Hepatocyte (in vitro differentiated cells): Measurements from ENCODE around the gene RS1. TPM values are rescaled to one million over a fixed set of nuclear protein-coding genes. Genes with fewer than 3 reads are reported as not detected.

Experiments
- DNase-seq: peaks from one replicate; pipeline ENCODE4 v3.0.0-alpha.2; 2016; ENCODE audit warnings: low spot score
- H2AFZ ChIP-seq: fragments of 200-600 bp; sonication (generic); 2 replicates; pipeline ENCODE4 v1.6.0; 2016; ENCODE audit warnings: antibody characterized with exemption, mild to moderate bottlenecking
- H3K27ac ChIP-seq: fragments of 200-600 bp; sonication (generic); 2 replicates; pipeline ENCODE4 v1.5.1; 2016; ENCODE audit warnings: mild to moderate bottlenecking
- H3K27me3 ChIP-seq: fragments of 200-600 bp; sonication (generic); 2 replicates; pipeline ENCODE4 v1.6.1; 2016
- H3K36me3 ChIP-seq: fragments of 200-600 bp; sonication (generic); replicated peaks from 2 replicates; pipeline ENCODE4 v1.5.1; 2016; ENCODE audit warnings: low read depth; ENCODE audit not compliant: insufficient read depth
- H3K4me1 ChIP-seq: fragments of 200-600 bp; sonication (generic); 2 replicates; pipeline ENCODE4 v1.5.1; 2016; ENCODE audit warnings: mild to moderate bottlenecking, moderate library complexity; ENCODE audit not compliant: insufficient read depth
- H3K4me2 ChIP-seq: fragments of 200-600 bp; sonication (generic); 2 replicates; pipeline ENCODE4 v1.6.0; 2016
- H3K4me3 ChIP-seq: fragments of 200-600 bp; sonication (generic); 2 replicates; pipeline ENCODE4 v1.5.1; 2016; ENCODE audit warnings: mild to moderate bottlenecking
- H3K79me2 ChIP-seq: fragments of 200-600 bp; sonication (generic); 2 replicates; pipeline ENCODE4 v1.6.0; 2017; ENCODE audit warnings: mild to moderate bottlenecking
- H3K9me2 ChIP-seq: fragments of 200-600 bp; sonication (generic); replicated peaks from 2 replicates; pipeline ENCODE4 v1.6.0; 2017; ENCODE audit warnings: mild to moderate bottlenecking; ENCODE audit not compliant: insufficient read depth
- H3K9me3 ChIP-seq: fragments of 200-600 bp; sonication (generic); 2 replicates; pipeline ENCODE4 v1.5.1; 2016; ENCODE audit warnings: low read depth, mild to moderate bottlenecking
- H4K20me1 ChIP-seq: fragments of 200-600 bp; sonication (generic); 2 replicates; pipeline ENCODE4 v1.6.0; 2016; ENCODE audit warnings: mild to moderate bottlenecking; ENCODE audit not compliant: insufficient read depth, poor library complexity, severe bottlenecking
- CTCF ChIP-seq: fragments of 200-600 bp; sonication (generic); IDR thresholded peaks from 2 replicates; pipeline ENCODE4 v1.5.1; 2016; ENCODE audit warnings: antibody characterized with exemption, mild to moderate bottlenecking; ENCODE audit not compliant: poor library complexity
- EZH2 ChIP-seq: fragments of 200-600 bp; sonication (generic); IDR thresholded peaks from 2 replicates; pipeline ENCODE4 v1.6.1; 2016; ENCODE audit warnings: antibody characterized with exemption, mild to moderate bottlenecking, borderline replicate concordance
- EZH2phosphoT487 ChIP-seq: fragments of 200-600 bp; sonication (generic); IDR thresholded peaks from one replicate; pipeline ENCODE4 v1.6.1; 2018; ENCODE audit warnings: antibody characterized with exemption, mild to moderate bottlenecking, low read depth, moderate library complexity; ENCODE audit not compliant: unreplicated experiment, severe bottlenecking
- WGBS: methylation state at CpG from one replicate; pipeline ENCODE4 v1.1.6; 2016; ENCODE audit warnings: low lambda C conversion rate; ENCODE audit errors: missing lambda C conversion rate; 5-methylcytosine and 5-hydroxymethylcytosine counted together
- polyA plus RNA-seq: library from polyadenylated mRNA; unstranded; fragments of >200 nt; fragmentation: Nextera tagmentation; extraction: Ambion mirVana; gene quantifications from 2 replicates; pipeline ENCODE4 v1.2.1, GENCODE V29; 2016
- total RNA-seq: library from RNA; depleted of rRNA; stranded (reverse); fragments of >200 nt; gene quantifications from 2 replicates; pipeline ENCODE4 v1.2.3, GENCODE V29; 2014

The RS1 gene
- total and polyA plus RNA-seq, 2 experiments from 2014 or later, result 0.43 TPM; not detected in 1

DNA sequence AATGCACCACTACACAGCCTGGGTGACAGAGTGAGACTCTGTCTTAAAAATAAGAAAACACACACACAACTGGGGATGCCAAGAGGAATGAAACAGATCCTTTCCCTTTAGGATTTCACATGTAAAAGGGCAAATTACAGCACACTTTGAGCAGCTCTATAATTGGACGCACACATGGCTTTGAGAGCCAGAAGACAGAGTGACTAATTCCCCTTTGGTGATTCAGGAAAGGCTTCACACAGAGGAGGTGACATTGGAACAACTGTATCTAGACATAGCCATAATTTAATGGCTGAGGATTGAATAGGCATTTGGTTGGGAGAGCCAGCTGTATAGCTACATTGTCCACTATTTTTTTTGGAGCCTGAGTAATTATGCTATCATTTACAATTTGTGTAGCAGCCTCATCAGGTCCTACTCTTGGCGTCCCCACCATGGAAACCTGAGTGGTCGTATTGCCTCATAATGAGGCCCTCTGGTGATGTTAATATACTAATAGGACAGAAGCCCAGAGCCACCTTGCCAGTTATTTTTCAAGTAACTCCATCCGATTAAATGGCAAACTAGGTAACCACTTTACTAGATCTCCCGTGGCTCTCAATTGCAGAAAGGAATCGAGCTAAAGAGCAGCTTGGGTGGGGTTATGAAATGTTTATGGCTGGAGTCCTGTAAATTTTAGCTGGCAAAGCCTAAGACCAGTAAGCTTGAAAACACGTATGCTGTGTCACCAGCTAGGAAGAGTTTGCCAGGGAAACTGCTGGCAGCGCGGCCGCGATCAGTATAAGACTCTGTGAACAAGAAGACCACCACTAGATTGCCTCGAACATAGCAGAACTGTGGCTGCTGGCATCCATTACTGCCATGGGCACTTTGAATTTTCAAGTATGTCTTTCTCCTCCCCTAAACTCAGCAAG is 27.1 kb upstream of the RS1 start:
- H4K20me1 ChIP-seq, result no peaks in the 10 kb centered on the region
- DNase-seq, result no peak
- no peaks in the 10 kb centered on the region for H3K27me3 ChIP-seq
- H3K4me1 ChIP-seq, result no peaks in the 10 kb centered on the region
- H3K79me2 ChIP-seq, result no peaks in the 10 kb centered on the region
- no peaks in the 10 kb centered on the region for H3K9me3 ChIP-seq
- no peaks in the 10 kb centered on the region for H3K36me3 ChIP-seq
- 74% methylated on average over 12 of the region's 12 CpGs for WGBS
- TF ChIP-seq CTCF (no peak), EZH2phosphoT487 (no peak), EZH2 (no peak)
- no peak overlapping the region for H2AFZ ChIP-seq
- H3K27ac ChIP-seq, result no peak overlapping the region
- H3K4me2 ChIP-seq, result no peak overlapping the region
- H3K9me2 ChIP-seq, result no peaks in the 10 kb centered on the region
- H3K4me3 ChIP-seq, result no peak overlapping the region

GRCh38 chrX:18696653-18697052 is 24.7 kb upstream of the RS1 start:
- Histone ChIP-seq H3K27me3 (no peaks in the 10 kb centered on the region), H3K4me1 (no peaks in the 10 kb centered on the region), H3K27ac (no peak overlapping the region), H2AFZ (no peak overlapping the region), H3K36me3 (no peaks in the 10 kb centered on the region), H3K9me3 (no peaks in the 10 kb centered on the region), H4K20me1 (no peaks in the 10 kb centered on the region), H3K79me2 (no peaks in the 10 kb centered on the region), H3K4me2 (no peak overlapping the region), H3K4me3 (no peak overlapping the region), H3K9me2 (no peaks in the 10 kb centered on the region)
- WGBS, result 80% methylated on average over 3 of the region's 3 CpGs
- TF ChIP-seq EZH2phosphoT487 (no peak), EZH2 (no peak), CTCF (no peak)
- DNase-seq, result no peak

DNA sequence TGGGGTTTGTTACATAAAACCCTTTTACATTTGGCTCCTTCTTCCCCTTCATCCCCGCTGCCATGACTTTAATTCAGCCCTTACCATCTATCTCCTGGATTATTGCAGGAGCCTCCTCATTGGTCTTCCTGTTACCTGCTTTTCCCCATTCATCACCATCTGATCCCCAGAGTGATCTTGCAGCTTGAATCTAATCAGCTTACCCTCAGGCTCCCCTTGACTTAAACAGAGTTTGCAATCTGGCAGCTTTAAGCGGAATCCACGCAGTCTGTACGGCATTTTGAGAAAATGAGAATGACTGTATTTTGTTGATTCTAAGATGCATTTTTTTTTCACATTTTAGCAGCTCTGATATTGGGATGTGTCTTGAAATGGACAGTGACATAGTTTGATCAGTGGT is 20.6 kb upstream of the RS1 start:
- TF ChIP-seq CTCF (no peak), EZH2 (no peak), EZH2phosphoT487 (no peak)
- H3K36me3 ChIP-seq, result no peaks in the 10 kb centered on the region
- WGBS, result 76% methylated on average over 4 of the region's 4 CpGs

More for the DNA sequence above, 20.6 kb upstream of the RS1 start:
- Histone ChIP-seq H3K4me3 (no peak overlapping the region), H4K20me1 (no peaks in the 10 kb centered on the region), H3K27me3 (no peaks in the 10 kb centered on the region), H3K4me2 (no peak overlapping the region), H3K4me1 (no peaks in the 10 kb centered on the region), H3K9me2 (no peaks in the 10 kb centered on the region), H2AFZ (no peak overlapping the region), H3K27ac (no peak overlapping the region), H3K79me2 (no peaks in the 10 kb centered on the region), H3K9me3 (no peaks in the 10 kb centered on the region)
- no peak for DNase-seq
